Muscle of leg (tissue), 11 donors: ENCODE data around the gene SAPCD1. TPM values are rescaled to one million over a fixed set of nuclear protein-coding genes. Genes with fewer than 3 reads are reported as not detected.

Source experiments
- DNase-seq: peaks from one replicate; pipeline ENCODE4 v3.0.0; 2013
- H3K27ac ChIP-seq: one replicate; pipeline ENCODE4 v1.5.1; 2013; ENCODE audit warnings: mild to moderate bottlenecking, low read length, control low read depth
- H3K27me3 ChIP-seq: one replicate; pipeline ENCODE4 v1.6.1; 2013; ENCODE audit warnings: low read length; ENCODE audit not compliant: control insufficient read depth, insufficient read depth
- H3K36me3 ChIP-seq: one replicate; pipeline ENCODE4 v1.6.1; 2013; ENCODE audit warnings: low read length; ENCODE audit not compliant: control insufficient read depth, insufficient read depth
- H3K4me1 ChIP-seq: one replicate; pipeline ENCODE4 v1.6.1; 2013; ENCODE audit warnings: low read length; ENCODE audit not compliant: control insufficient read depth, insufficient read depth
- H3K4me3 ChIP-seq: one replicate; pipeline ENCODE4 v1.5.1; 2013; ENCODE audit warnings: low read length, control low read depth
- H3K9me3 ChIP-seq: replicated peaks from 2 replicates; pipeline ENCODE4 v1.6.1; 2013; ENCODE audit warnings: low read depth, low read length; ENCODE audit not compliant: control insufficient read depth
- WGBS: methylation state at CpG from one replicate; pipeline ENCODE4 v1.1.5; 2013; ENCODE audit warnings: missing lambda C conversion rate; ENCODE audit not compliant: insufficient coverage; 5-methylcytosine and 5-hydroxymethylcytosine counted together
- polyA plus RNA-seq, 8 donors: library from polyadenylated mRNA; unstranded; fragments of 120-200 nt; gene quantifications; one replicate each; pipeline versions ENCODE4 v1.2.1 to v1.2.3, GENCODE V29; 2013; ENCODE audit warnings: inconsistent platforms in 1 of 8, low replicate concordance in 1 of 8; ENCODE audit not compliant: insufficient read length in 8 of 8, insufficient read depth in 1 of 8
- total RNA-seq: library from RNA; stranded (reverse); fragments of 120-200 nt; gene quantifications from one replicate; pipeline ENCODE4 v1.2.4, GENCODE V29; 2013

SAPCD1 gene
- total and polyA plus RNA-seq, 9 donors: 1.4 to 6.3 (median 2.9) TPM

DNA sequence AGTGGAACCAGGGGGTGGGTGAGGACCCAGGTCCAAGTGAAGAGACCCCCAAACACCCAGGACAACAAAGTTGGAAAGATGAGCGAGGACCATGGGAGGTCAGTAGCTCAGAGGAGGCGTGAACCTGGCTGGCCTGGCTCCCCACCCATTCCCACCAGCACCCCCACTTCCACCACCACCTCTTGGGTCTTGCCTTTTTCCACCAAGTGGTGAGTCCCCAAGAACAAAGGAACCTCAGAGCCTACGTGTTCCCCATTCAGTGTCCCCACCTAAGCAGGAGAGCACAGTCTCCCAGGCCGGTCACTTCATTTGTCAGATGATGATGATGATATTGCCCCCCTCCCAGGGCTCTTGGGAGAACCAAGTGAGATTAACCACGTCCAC, 15.2 kb downstream of the SAPCD1 start:
- Histone ChIP-seq H3K4me3 (no peak overlapping the region), H3K4me1 (peaks cover 12% of the 10 kb centered on the region), H3K27me3 (no peaks in the 10 kb centered on the region), H3K36me3 (peaks cover 53% of the 10 kb centered on the region), H3K27ac (no peak overlapping the region), H3K9me3 (no peaks in the 10 kb centered on the region)
- DNase-seq: no peak
- WGBS: 91% methylated on average over 4 of the region's 5 CpGs

DNA sequence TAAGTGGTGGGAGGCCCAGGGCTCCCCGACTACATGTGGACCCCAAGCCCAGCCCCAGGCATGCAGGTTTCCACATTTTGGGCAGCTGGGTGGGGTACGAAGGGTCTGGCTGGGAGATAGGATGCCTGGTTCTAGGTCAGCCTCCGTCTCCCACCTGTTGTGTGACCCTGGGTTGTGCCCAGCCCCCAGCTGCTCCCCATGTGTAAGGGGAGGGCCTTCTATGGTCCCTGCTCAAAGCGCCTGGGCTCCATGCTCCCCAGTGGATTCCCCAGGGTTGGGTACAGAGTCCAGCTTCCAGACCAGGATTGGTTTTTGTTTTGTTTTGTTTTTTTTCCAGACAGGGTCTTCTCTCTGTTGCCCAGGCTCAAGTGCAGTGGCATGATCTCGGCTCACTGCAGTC, 15.7 kb downstream of the SAPCD1 start:
- Histone ChIP-seq H3K27me3 (no peaks in the 10 kb centered on the region), H3K27ac (no peak overlapping the region), H3K9me3 (no peaks in the 10 kb centered on the region), H3K4me3 (no peak overlapping the region), H3K36me3 (peaks cover 58% of the 10 kb centered on the region), H3K4me1 (peaks cover 12% of the 10 kb centered on the region)
- DNase-seq: no peak
- WGBS: 89% methylated on average over 5 of the region's 5 CpGs

GRCh38 chr6:31778999-31779885, 16.8 kb downstream of the SAPCD1 start:
- 91% methylated on average over 31 of the region's 43 CpGs for WGBS
- Histone ChIP-seq H3K27ac (no peak overlapping the region), H3K36me3 (peaks cover 67% of the 10 kb centered on the region)

GRCh38 chr6:31779908-31780307, 17.5 kb downstream of the SAPCD1 start:
- no peaks in the 10 kb centered on the region for H3K27me3 ChIP-seq
- H3K27ac ChIP-seq: no peak overlapping the region
- no peak overlapping the region for H3K4me3 ChIP-seq
- no peaks in the 10 kb centered on the region for H3K9me3 ChIP-seq
- 88% methylated on average over 3 of the region's 10 CpGs for WGBS
- no peak for DNase-seq
- peaks cover 73% of the 10 kb centered on the region for H3K36me3 ChIP-seq
- peaks cover 12% of the 10 kb centered on the region for H3K4me1 ChIP-seq

More at GRCh38 chr6:31778999-31779885, 16.8 kb downstream of the SAPCD1 start:
- H3K27me3 ChIP-seq: no peaks in the 10 kb centered on the region
- H3K9me3 ChIP-seq: no peaks in the 10 kb centered on the region
- DNase-seq: no peak
- H3K4me3 ChIP-seq: no peak overlapping the region
- H3K4me1 ChIP-seq: peaks cover 12% of the 10 kb centered on the region

DNA sequence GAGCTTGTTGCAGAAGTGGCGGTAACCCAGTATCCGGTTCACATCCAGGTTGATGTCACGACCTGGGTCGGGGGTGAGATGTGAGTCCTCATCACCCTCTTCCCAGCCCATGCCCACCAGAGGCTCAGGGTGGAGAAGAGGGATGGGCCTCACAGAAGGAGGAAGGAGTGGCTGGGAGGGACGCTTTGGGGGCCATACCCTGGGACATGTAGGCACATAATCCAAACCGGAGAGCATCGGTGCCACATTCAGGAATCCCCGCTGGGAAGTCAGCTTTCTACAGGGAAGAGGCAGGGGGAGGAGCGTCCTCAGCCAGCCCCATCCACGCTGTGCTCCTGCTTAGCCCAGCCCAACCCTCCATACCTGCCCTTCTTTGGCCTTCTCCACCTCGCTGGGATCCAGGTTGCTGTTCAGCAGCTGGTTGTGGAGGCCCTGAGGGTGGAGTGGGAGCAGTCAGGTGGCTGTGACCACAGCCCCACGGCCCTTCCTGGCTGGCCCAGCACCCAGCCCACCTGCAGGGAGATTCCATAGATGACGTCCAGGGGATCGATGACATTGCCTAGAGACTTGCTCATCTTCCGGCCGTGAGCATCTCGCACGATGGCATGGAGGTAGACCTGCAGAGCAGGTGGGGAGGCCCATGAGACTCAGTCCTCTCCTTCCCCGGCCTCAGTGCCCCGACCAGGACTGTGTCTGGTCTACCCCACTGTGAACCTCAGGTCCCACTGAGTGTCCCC, 18.2 kb downstream of the SAPCD1 start:
- H3K9me3 ChIP-seq: no peaks in the 10 kb centered on the region
- peaks cover 80% of the 10 kb centered on the region for H3K36me3 ChIP-seq
- no peak overlapping the region for H3K4me3 ChIP-seq
- H3K27me3 ChIP-seq: no peaks in the 10 kb centered on the region
- H3K4me1 ChIP-seq: peaks cover 12% of the 10 kb centered on the region
- WGBS: 86% methylated on average over 14 of the region's 20 CpGs
- no peak overlapping the region for H3K27ac ChIP-seq
- no peak for DNase-seq

DNA sequence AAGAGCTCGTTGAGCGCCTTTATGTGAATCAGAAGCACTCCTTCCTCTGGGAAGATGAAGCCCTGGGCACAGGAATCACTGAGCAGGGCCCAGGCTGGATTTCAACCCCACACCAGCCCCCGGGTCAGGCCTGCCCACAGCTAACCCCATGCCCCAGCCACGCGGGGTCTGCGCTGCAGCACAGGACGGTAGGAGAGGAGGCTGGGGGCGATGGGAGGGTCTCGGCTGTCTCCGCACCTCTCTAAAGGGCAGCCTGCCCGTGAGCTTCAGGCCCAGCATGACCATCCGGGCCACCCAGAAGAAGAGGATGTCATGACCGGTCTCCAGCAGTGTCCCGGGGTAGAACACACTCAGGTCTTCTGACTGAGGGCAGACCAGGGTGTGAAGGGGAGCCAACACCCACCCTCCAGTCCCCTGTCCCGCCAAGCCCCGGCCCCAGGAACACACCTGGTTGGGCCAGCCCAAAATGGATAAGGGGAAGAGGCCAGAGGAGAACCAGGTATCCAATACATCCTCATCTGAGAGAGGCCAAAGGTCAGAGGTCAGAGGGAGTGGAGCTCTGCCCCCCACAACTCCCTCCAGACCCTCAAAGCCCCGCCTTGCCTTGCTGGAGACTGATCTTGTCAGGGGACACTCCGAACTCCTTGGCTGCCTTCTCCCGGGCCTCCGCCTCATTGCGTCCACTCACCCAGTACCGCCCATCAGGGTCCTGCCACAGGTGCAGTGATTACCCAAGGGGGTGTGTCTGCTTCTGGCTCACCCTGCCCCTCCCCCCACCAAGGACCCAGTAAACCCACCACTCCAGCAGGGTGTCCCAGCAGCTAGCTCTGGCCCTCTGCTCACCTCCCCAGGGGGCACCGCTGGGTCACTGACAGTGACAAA, 19.0 kb downstream of the SAPCD1 start:
- no peak for DNase-seq
- H3K36me3 ChIP-seq: peaks cover 86% of the 10 kb centered on the region
- H3K9me3 ChIP-seq: no peaks in the 10 kb centered on the region
- H3K4me3 ChIP-seq: no peak overlapping the region
- 93% methylated on average over 20 of the region's 23 CpGs for WGBS
- H3K27me3 ChIP-seq: no peaks in the 10 kb centered on the region
- no peak overlapping the region for H3K27ac ChIP-seq
- H3K4me1 ChIP-seq: peaks cover 12% of the 10 kb centered on the region

DNA sequence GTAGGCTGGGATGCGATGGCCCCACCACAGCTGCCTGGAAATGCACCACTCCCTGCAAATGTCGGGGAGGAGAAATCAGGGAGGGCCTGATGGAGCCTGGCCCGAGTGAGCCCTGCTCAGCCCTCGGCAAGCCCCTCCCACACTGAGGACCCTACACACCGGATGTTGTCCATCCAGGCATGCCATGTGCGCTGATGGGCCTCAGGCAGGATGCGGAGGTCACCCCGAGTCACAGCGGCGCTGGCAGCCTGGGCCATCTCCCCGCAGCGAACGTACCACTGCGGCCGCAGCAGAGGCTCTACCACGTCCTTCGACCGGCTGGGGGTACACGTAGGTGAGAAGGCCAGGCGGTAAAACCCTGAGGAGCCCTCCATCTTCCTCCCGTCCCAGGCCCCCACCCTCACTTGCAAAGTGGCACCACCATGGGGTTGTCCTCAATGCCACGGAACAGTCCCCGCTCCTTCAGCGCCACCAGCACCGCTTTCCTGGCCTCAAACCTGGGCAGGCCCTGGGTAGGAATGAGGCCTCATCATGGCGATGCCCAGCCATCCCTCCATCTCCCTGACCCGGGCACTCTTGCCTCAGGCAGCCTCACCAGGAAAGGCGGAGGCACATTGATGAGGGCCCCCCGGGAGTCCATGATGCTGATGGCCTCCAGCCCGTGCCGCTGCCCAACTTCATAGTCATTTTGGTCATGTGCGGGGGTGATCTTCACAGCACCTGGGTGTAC, 19.8 kb downstream of the SAPCD1 start:
- Histone ChIP-seq H3K36me3 (peaks cover 89% of the 10 kb centered on the region), H3K27ac (no peak overlapping the region), H3K27me3 (no peaks in the 10 kb centered on the region), H3K9me3 (no peaks in the 10 kb centered on the region), H3K4me1 (peaks cover 4% of the 10 kb centered on the region), H3K4me3 (no peak overlapping the region)
- WGBS: 88% methylated on average over 30 of the region's 32 CpGs
- DNase-seq: no peak

GRCh38 chr6:31784098-31784925, 21.9 kb downstream of the SAPCD1 start:
- Histone ChIP-seq H3K27ac (no peak overlapping the region), H3K4me1 (no peaks in the 10 kb centered on the region), H3K36me3 (peaks cover 73% of the 10 kb centered on the region), H3K9me3 (no peaks in the 10 kb centered on the region), H3K4me3 (no peak overlapping the region), H3K27me3 (no peaks in the 10 kb centered on the region)
- DNase-seq: no peak
- WGBS: 91% methylated on average over 13 of the region's 15 CpGs

GRCh38 chr6:31785475-31785874, 23.0 kb downstream of the SAPCD1 start:
- no peaks in the 10 kb centered on the region for H3K9me3 ChIP-seq
- 96% methylated on average over 3 of the region's 11 CpGs for WGBS
- H3K27me3 ChIP-seq: no peaks in the 10 kb centered on the region
- H3K36me3 ChIP-seq: peaks cover 71% of the 10 kb centered on the region
- H3K4me1 ChIP-seq: no peaks in the 10 kb centered on the region
- H3K4me3 ChIP-seq: no peak overlapping the region
- H3K27ac ChIP-seq: no peak overlapping the region
- no peak for DNase-seq
